GM23248 (cell line): ENCODE measurements around the gene PEX3. TPM values are rescaled to one million over a fixed set of nuclear protein-coding genes. Genes with fewer than 3 reads are reported as not detected.

Experiments used
- DNase-seq: peaks from one replicate; pipeline ENCODE4 v3.0.0-alpha.2; 2015
- H2AFZ ChIP-seq: fragments of 200-600 bp; sonication (generic); 2 replicates; pipeline ENCODE4 v1.6.1; 2016; ENCODE audit warnings: antibody characterized with exemption
- H3F3A ChIP-seq: fragments of 200-600 bp; sonication (generic); 2 replicates; pipeline ENCODE4 v1.6.1; 2016; ENCODE audit warnings: mild to moderate bottlenecking, antibody characterized with exemption, mixed run types; ENCODE audit not compliant: insufficient read depth
- H3K27ac ChIP-seq: fragments of 200-600 bp; sonication (generic); 2 replicates; pipeline ENCODE4 v1.5.1; 2016; ENCODE audit warnings: mild to moderate bottlenecking
- H3K27me3 ChIP-seq: fragments of 200-600 bp; sonication (generic); replicated peaks from 2 replicates; pipeline ENCODE4 v1.6.1; 2016; ENCODE audit warnings: mild to moderate bottlenecking; ENCODE audit not compliant: insufficient read depth
- H3K36me3 ChIP-seq: fragments of 200-600 bp; sonication (generic); 2 replicates; pipeline ENCODE4 v1.6.1; 2016; ENCODE audit warnings: low read depth, mild to moderate bottlenecking
- H3K4me1 ChIP-seq: fragments of 200-600 bp; sonication (generic); 2 replicates; pipeline ENCODE4 v1.6.1; 2016; ENCODE audit warnings: mild to moderate bottlenecking; ENCODE audit not compliant: insufficient read depth
- H3K4me2 ChIP-seq: fragments of 200-600 bp; sonication (generic); one replicate; pipeline ENCODE4 v1.6.1; 2016; ENCODE audit warnings: mild to moderate bottlenecking; ENCODE audit not compliant: unreplicated experiment
- H3K4me3 ChIP-seq: fragments of 200-600 bp; sonication (generic); 2 replicates; pipeline ENCODE4 v1.5.1; 2016; ENCODE audit warnings: mild to moderate bottlenecking
- H3K79me2 ChIP-seq: fragments of 200-600 bp; sonication (generic); 2 replicates; pipeline ENCODE4 v1.6.1; 2016; ENCODE audit warnings: mild to moderate bottlenecking; ENCODE audit not compliant: insufficient read depth
- H3K9ac ChIP-seq: fragments of 200-600 bp; sonication (generic); 2 replicates; pipeline ENCODE4 v1.6.1; 2016; ENCODE audit warnings: mild to moderate bottlenecking
- H3K9me2 ChIP-seq: fragments of 200-600 bp; sonication (generic); 2 replicates; pipeline ENCODE4 v1.6.1; 2016; ENCODE audit warnings: mixed run types, mild to moderate bottlenecking, moderate library complexity; ENCODE audit not compliant: insufficient read depth
- H3K9me3 ChIP-seq: fragments of 200-600 bp; sonication (generic); one replicate; pipeline ENCODE4 v1.6.1; 2017; ENCODE audit warnings: low read depth
- H4K20me1 ChIP-seq: fragments of 200-600 bp; sonication (generic); 2 replicates; pipeline ENCODE4 v1.6.0; 2016; ENCODE audit not compliant: insufficient read depth
- EZH2 ChIP-seq: fragments of 200-600 bp; sonication (generic); IDR thresholded peaks from 2 replicates; pipeline ENCODE4 v1.6.1; 2018; ENCODE audit warnings: antibody characterized with exemption, mild to moderate bottlenecking; ENCODE audit not compliant: insufficient read depth, poor library complexity, severe bottlenecking
- EZH2phosphoT487 ChIP-seq: fragments of 200-600 bp; sonication (generic); IDR thresholded peaks from 2 replicates; pipeline ENCODE4 v1.6.1; 2018; ENCODE audit warnings: antibody characterized with exemption, moderate library complexity, mild to moderate bottlenecking, low read depth; ENCODE audit not compliant: insufficient read depth
- WGBS, 2 experiments: methylation state at CpG; one replicate each; pipeline ENCODE4 v1.1.6; 2015 to 2017; ENCODE audit warnings: low lambda C conversion rate in 2 of 2, low coverage in 1 of 2; ENCODE audit errors: missing lambda C conversion rate in 2 of 2; 5-methylcytosine and 5-hydroxymethylcytosine counted together
- in situ Hi-C: fragments of 300-500 bp; cut with MboI; formaldehyde crosslinking; loops from 2 replicates; pipeline ENCODE4 v1.15.0; 2020
- polyA plus RNA-seq: library from polyadenylated mRNA; unstranded; fragments of >200 nt; fragmentation: Nextera tagmentation; extraction: Ambion mirVana; gene quantifications from 2 replicates; pipeline ENCODE4 v1.2.1, GENCODE V29; 2016
- total RNA-seq: library from RNA; depleted of rRNA; stranded (reverse); fragments of >200 nt; shearing (Covaris generic); gene quantifications from 2 replicates; pipeline ENCODE4 v1.2.3, GENCODE V29; 2014

PEX3 gene
- total and polyA plus RNA-seq, 2 experiments from 2014 or later = 20.1 to 35.0 TPM

DNA sequence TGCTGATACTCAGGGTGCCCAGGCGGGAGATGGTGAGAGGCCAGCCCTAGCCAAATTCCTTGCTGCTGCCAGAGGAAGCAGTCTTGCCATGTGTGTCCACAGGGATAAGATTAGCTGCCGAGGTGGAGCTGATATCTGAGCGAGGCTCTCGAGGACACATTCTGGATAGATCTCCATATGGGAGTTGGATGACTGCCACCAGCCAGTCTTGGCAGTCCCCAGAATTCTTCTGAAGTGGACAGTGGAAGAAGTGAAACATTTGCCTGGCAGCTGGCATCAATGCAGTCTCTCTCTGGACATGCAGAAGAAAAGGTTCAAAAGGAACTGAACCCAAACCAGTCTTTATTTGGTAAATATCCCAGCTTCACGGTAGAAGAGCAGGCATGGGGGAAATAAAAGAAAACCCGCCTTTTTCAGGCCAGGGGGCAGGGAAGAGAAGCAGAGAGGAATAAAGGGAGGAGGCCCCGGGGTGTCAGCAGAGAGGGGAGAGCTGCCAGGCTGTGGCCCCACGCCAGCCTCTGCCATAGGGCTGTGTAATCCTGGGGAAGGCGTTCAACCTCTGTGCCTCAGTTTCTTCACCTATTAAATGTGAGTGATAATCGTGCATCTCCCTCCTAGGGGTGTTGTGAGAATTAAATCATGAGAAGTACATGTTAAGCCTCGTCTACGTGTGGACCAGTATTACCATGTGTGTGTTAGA lies 64.6 kb downstream of the PEX3 start:
- WGBS, 2 experiments = 30 to 31% methylated on average over 12 of the region's 12 CpGs
- Histone ChIP-seq H2AFZ (peak overlapping the region; percentile 36), H3K9ac (no peak overlapping the region), H3K4me3 (no peak overlapping the region), H3K9me3 (no peaks in the 10 kb centered on the region), H3K27me3 (0 out of 2 replicates have a peak, but pooled peaks cover 7% of the 10 kb centered on the region), H3K4me2 (peak overlapping the region; percentile 13), H4K20me1 (no peaks in the 10 kb centered on the region), H3K36me3 (no peaks in the 10 kb centered on the region), H3K9me2 (no peaks in the 10 kb centered on the region), H3K4me1 (peaks cover 12% of the 10 kb centered on the region; the same call in 1 of the 2 replicates), H3K27ac (no peak overlapping the region), H3F3A (0 out of 2 replicates have a peak, but pooled peaks cover 4% of the 10 kb centered on the region), H3K79me2 (peaks cover 9% of the 10 kb centered on the region)
- no peak for TF ChIP-seq EZH2phosphoT487
- no peak for TF ChIP-seq EZH2
- peak; percentile 67 for DNase-seq
- in situ Hi-C loops = no loop called here

DNA sequence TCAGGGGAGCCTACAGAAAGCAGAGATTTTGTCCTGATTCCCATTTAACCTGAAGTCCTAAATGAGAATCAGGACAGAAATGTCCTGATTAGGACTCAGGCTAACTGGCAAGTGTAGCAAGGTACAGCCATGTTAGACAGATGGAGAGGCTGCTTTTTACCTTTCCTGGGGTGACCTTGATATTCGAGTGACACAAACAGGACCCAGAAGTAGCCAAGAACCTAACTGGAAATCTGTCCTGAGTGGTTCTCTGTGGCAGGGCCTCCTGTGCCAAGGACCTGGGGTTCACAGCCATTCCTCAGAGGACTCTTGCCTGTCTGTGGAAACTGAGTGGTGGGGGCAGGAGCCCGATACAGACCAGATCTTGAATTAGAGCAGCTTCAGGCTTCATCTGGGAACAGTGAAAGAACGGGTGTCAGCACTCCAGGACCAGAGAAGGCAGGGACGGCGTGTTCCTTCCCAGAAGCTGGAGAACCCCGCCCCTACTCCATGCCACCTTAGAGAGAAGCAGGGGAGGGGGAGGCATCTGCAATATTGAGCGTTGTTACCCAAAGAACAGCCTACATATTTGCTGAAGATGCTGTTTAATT lies 65.3 kb downstream of the PEX3 start:
- no peak overlapping the region for H3K4me3 ChIP-seq
- DNase-seq = no peak
- no peak overlapping the region for H2AFZ ChIP-seq
- no peak overlapping the region for H3K9ac ChIP-seq
- TF ChIP-seq EZH2phosphoT487 (no peak), EZH2 (no peak)
- in situ Hi-C loops = no loop called here
- no peaks in the 10 kb centered on the region for H4K20me1 ChIP-seq
- 42 to 44% methylated on average over 7 of the region's 7 CpGs for WGBS, 2 experiments
- H3K9me2 ChIP-seq = no peaks in the 10 kb centered on the region
- H3K9me3 ChIP-seq = no peaks in the 10 kb centered on the region
- 0 out of 2 replicates have a peak, but pooled peaks cover 7% of the 10 kb centered on the region for H3K27me3 ChIP-seq
- H3K4me2 ChIP-seq = no peak overlapping the region
- H3K36me3 ChIP-seq = no peaks in the 10 kb centered on the region
- peaks cover 8% of the 10 kb centered on the region; the same call in 1 of the 2 replicates for H3K4me1 ChIP-seq
- no peak overlapping the region for H3K27ac ChIP-seq
- H3K79me2 ChIP-seq = peaks cover 2% of the 10 kb centered on the region
- 0 out of 2 replicates have a peak, but pooled peaks cover 4% of the 10 kb centered on the region for H3F3A ChIP-seq

DNA sequence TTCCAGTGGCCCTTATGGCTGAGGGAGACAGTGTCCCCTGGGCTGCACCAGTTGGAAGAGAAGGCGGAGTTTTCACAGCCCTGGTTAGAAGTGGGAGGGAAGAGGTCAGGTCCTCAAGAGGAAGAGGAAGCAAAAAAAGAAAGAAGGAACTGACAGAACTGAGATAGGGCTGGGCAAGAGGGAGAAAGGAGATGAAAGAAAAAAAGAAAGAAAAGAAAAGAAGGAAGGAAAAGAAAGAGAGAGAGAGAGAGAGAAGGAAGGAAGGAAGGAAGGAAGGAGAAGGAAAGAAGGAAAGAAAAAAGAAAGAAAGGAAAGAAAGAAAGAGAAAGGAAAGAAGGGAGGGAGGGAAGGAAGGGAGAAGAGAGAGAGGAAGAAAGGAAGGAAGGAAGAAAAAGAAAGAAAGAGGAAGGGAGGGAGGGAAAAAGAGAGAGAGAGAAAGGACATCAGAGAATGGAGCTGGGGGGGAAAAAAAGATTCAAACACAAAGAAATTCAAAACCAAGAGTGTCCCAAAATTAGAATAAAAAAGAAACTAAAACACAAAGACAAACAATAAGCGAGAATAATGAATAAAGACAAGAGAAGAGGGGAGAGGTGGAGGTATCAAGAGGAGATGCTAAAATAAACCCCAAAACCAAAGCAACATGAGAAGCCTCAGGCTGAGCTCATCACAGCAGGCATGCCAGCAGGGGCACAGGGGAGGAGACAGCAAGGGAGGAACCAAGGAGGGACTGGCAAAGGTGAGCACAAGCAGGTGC lies 66.3 kb downstream of the PEX3 start:
- no peaks in the 10 kb centered on the region for H3K79me2 ChIP-seq
- H3K4me2 ChIP-seq = no peak overlapping the region
- no peak for DNase-seq
- H3K4me3 ChIP-seq = no peak overlapping the region
- H3K9me2 ChIP-seq = no peaks in the 10 kb centered on the region
- H3K4me1 ChIP-seq = peaks cover 8% of the 10 kb centered on the region; the same call in 1 of the 2 replicates
- no peaks in the 10 kb centered on the region for H3K9me3 ChIP-seq
- H3K36me3 ChIP-seq = no peaks in the 10 kb centered on the region
- no peaks in the 10 kb centered on the region for H4K20me1 ChIP-seq
- WGBS, 2 experiments = 62 to 77% methylated on average over 2 of the region's 2 CpGs
- H3K27ac ChIP-seq = no peak overlapping the region
- no peak overlapping the region for H3K9ac ChIP-seq
- no peak for TF ChIP-seq EZH2phosphoT487
- no peak for TF ChIP-seq EZH2
- H3K27me3 ChIP-seq = 0 out of 2 replicates have a peak, but pooled peaks cover 7% of the 10 kb centered on the region
- in situ Hi-C loops = no loop called here
- 0 out of 2 replicates have a peak, but pooled peaks cover 4% of the 10 kb centered on the region for H3F3A ChIP-seq
- no peak overlapping the region for H2AFZ ChIP-seq

DNA sequence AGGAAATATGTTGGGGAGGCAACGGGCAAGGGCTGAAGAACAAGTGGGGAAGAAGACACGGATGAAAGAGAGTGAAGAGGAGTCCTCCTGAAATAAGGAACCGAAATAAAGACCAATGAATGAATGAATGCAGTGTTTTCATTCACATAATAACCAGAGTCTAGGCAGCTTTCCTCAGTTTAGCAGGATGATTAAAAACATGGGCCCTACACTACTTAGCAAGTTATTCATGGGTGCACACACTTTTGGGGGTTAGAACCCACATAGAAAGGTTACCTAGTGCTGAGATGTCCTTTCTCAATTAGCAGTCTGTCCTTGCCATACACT lies 66.8 kb downstream of the PEX3 start:
- Histone ChIP-seq H3K27me3 (0 out of 2 replicates have a peak, but pooled peaks cover 7% of the 10 kb centered on the region), H3F3A (0 out of 2 replicates have a peak, but pooled peaks cover 4% of the 10 kb centered on the region), H3K79me2 (no peaks in the 10 kb centered on the region), H3K27ac (no peak overlapping the region), H3K9ac (no peak overlapping the region), H2AFZ (no peak overlapping the region), H3K4me3 (no peak overlapping the region), H3K36me3 (no peaks in the 10 kb centered on the region), H3K4me1 (peaks cover 8% of the 10 kb centered on the region; the same call in 1 of the 2 replicates), H4K20me1 (no peaks in the 10 kb centered on the region), H3K9me3 (no peaks in the 10 kb centered on the region), H3K9me2 (no peaks in the 10 kb centered on the region), H3K4me2 (no peak overlapping the region)
- in situ Hi-C loops = no loop called here
- WGBS, 2 experiments = 67 to 74% methylated on average over 3 of the region's 3 CpGs
- TF ChIP-seq EZH2phosphoT487 (no peak), EZH2 (no peak)
- DNase-seq = no peak
